ENCODE data around the gene CCNJL.
A peak's percentile ranks its signal among the peaks of the same experiment; 100 is the strongest.

CCNJL gene

DNA sequence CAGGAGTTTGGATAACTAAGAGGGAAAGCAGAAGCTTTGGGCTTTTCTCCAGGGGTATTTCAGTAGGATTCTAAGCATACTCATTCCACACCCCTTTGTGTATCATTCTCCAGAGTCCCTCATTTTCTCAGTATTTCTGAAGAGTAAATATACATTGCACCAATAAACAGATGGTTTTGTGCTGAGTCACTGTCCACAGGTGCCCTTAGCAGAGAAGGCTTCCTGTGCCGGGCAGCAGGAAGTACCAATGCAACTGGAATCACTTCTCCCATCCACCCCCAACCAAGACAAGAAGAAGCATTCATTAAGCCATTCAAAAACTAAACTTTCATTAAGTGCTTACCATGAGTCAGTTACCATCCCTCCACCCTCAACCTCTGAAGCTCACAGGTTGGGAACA, 3.6 kb upstream of the CCNJL start:
- peaks cover 1% of the 10 kb centered on the region for H3K36me3 Mint-ChIP-seq
- no peak for DNase-seq
- no peak overlapping the region for H3K4me3 Mint-ChIP-seq
- H3K27me3 Mint-ChIP-seq, result peaks cover 67% of the 10 kb centered on the region
- no peaks in the 10 kb centered on the region for H3K9me3 Mint-ChIP-seq
- H3K27ac Mint-ChIP-seq, result no peak overlapping the region
- H3K4me1 Mint-ChIP-seq, result peaks cover 7% of the 10 kb centered on the region
- CTCF ChIA-PET, result no interaction called here

DNA sequence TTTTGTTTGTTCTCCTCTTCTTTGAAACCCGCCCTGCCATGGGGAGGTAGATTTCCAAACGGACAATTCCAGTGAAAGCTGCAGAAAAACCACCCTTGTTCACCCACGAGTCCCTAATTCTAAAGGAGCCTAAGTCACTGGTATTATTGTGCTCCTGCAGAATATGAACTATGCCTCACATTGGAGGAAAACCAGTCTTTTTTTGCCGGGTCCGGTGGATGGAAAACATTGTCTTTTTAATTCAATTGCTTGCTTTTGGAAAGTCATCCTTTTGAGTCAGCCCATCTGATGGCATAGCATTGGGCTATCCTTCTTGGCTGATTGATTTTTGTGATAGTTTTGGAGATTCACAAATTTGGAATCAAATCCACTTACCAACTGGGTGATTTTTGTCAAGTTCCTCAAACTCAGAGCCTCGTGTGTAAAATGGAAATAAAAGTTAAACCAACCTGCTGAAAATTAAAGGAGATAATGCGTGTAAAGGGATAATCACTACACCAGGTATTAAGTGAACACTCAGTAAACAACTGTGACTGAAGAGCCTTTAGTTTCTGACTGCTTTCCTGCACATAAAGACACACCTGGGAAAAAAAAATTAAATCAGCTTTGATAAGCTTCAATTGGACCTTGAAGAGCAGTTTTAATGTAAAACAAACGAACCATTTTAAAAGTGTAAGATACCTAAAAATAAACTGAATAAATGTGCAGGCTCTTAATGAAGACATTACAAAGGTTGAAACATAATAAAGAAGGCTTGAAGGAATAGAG, 780 bp upstream of the CCNJL start:
- H3K27ac Mint-ChIP-seq, result no peak overlapping the region
- no peaks in the 10 kb centered on the region for H3K9me3 Mint-ChIP-seq
- peaks cover 77% of the 10 kb centered on the region for H3K27me3 Mint-ChIP-seq
- H3K4me3 Mint-ChIP-seq, result peak overlapping the region; percentile 61
- DNase-seq, result no peak
- CTCF ChIA-PET, result no interaction called here
- peaks cover 1% of the 10 kb centered on the region for H3K36me3 Mint-ChIP-seq
- peaks cover 7% of the 10 kb centered on the region for H3K4me1 Mint-ChIP-seq

- Mint-ChIP-seq H3K9me3 (no peaks in the 10 kb centered on the region), H3K4me3 (peak overlapping the region; percentile 39), H3K36me3 (peaks cover 1% of the 10 kb centered on the region), H3K4me1 (peaks cover 7% of the 10 kb centered on the region), H3K27ac (no peak overlapping the region), H3K27me3 (peaks cover 84% of the 10 kb centered on the region)
- CTCF ChIA-PET, result no interaction called here
- DNase-seq, result no peak
Observed at GRCh38 chr5:160311491-160312133, 752 bp downstream of the CCNJL start.

- CTCF ChIA-PET, result no interaction called here
- peaks cover 1% of the 10 kb centered on the region for H3K36me3 Mint-ChIP-seq
- H3K4me3 Mint-ChIP-seq, result no peak overlapping the region
- DNase-seq, result no peak
- no peaks in the 10 kb centered on the region for H3K9me3 Mint-ChIP-seq
- peaks cover 7% of the 10 kb centered on the region for H3K4me1 Mint-ChIP-seq
- no peak overlapping the region for H3K27ac Mint-ChIP-seq
- peaks cover 79% of the 10 kb centered on the region for H3K27me3 Mint-ChIP-seq
Observed at GRCh38 chr5:160310552-160311295, 1.6 kb downstream of the CCNJL start.

GRCh38 chr5:160310140-160310539, 2.2 kb downstream of the CCNJL start:
- Mint-ChIP-seq H3K4me1 (peaks cover 7% of the 10 kb centered on the region), H3K4me3 (no peak overlapping the region), H3K9me3 (no peaks in the 10 kb centered on the region), H3K27me3 (peaks cover 80% of the 10 kb centered on the region), H3K36me3 (peaks cover 1% of the 10 kb centered on the region), H3K27ac (no peak overlapping the region)
- DNase-seq, result no peak
- CTCF ChIA-PET, result no interaction called here

DNA sequence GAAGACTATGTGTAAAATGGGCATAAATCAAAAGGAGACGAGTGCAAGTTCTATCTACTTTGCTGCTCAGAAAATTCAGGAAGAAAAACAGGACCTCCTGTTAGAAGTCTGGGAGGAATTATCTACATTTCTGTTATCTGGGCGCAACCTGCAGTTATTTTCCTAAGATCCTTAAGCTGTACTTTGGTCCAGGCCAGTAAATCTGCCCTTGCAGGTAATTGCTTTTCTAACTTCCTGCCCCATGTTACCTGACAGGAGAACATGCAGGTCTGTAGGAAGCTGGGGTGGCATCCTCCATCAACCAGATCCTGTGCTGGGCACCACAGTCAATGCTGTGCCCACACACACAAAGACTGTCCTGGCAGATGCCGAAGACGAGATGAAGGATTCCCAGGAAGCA, 5.7 kb downstream of the CCNJL start:
- Mint-ChIP-seq H3K36me3 (peaks cover 1% of the 10 kb centered on the region), H3K27ac (no peak overlapping the region), H3K4me3 (no peak overlapping the region), H3K9me3 (no peaks in the 10 kb centered on the region), H3K4me1 (peaks cover 2% of the 10 kb centered on the region), H3K27me3 (peaks cover 64% of the 10 kb centered on the region)
- DNase-seq, result no peak
- CTCF ChIA-PET, result no interaction called here

GRCh38 chr5:160305319-160305718, 7.0 kb downstream of the CCNJL start:
- Mint-ChIP-seq H3K4me1 (no peaks in the 10 kb centered on the region), H3K27me3 (peaks cover 51% of the 10 kb centered on the region), H3K9me3 (no peaks in the 10 kb centered on the region), H3K4me3 (no peak overlapping the region), H3K36me3 (no peaks in the 10 kb centered on the region), H3K27ac (no peak overlapping the region)
- CTCF ChIA-PET, result no interaction called here
- no peak for DNase-seq

- peaks cover 41% of the 10 kb centered on the region for H3K27me3 Mint-ChIP-seq
- H3K4me3 Mint-ChIP-seq, result no peak overlapping the region
- H3K4me1 Mint-ChIP-seq, result no peaks in the 10 kb centered on the region
- no peaks in the 10 kb centered on the region for H3K36me3 Mint-ChIP-seq
- CTCF ChIA-PET, result no interaction called here
- no peak overlapping the region for H3K27ac Mint-ChIP-seq
- DNase-seq, result no peak
- no peaks in the 10 kb centered on the region for H3K9me3 Mint-ChIP-seq
Observed at GRCh38 chr5:160303690-160304089, 8.7 kb downstream of the CCNJL start.

DNA sequence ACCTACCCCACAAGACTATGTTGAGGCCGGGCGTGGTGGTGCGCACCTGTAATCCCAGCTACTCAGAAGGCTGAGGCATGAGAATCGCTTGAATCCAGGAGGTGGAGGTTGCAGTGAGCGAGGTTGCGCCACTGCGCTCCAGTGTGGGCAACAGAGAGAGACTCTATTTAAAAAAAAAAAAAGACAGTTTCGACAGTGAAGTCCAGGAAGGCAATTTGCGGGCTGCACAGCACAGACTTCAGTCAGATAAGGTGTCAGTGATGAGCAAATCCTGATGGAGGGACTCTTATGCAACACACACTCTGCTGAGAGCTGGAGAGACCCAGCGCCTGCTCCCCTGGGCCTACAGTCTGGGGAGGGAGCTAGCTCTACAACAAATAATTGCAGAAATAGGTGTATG, 14.2 kb downstream of the CCNJL start:
- Mint-ChIP-seq H3K27ac (no peak overlapping the region), H3K36me3 (no peaks in the 10 kb centered on the region), H3K27me3 (peaks cover 8% of the 10 kb centered on the region), H3K4me1 (no peaks in the 10 kb centered on the region), H3K9me3 (no peaks in the 10 kb centered on the region), H3K4me3 (no peak overlapping the region)
- DNase-seq, result no peak
- CTCF ChIA-PET, result interaction anchor here (0.6 kb wide), 1 partner anchor 217 kb away, joined by 3 read pairs; no protein-coding TSS in a partner anchor

DNA sequence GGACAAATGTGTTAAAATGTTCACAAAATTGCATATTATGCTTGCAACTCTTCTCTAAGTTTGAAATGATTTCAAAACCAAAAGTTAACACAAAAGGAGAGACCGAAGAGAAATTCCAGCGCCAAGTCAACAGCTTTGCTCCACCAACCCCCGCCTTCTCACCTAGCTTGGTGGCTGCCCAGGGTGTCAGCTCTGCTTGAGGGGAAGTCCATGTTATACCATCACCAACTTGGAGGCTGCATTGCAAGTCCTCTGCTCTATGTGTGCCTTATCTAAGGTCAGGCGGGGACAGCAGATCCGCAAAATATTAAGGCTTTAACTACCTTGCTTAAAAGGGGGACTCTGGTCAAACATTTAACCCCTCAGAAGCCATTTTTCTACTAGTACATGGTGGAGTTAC, 14.6 kb downstream of the CCNJL start:
- CTCF ChIA-PET, result no interaction called here
- H3K4me3 Mint-ChIP-seq, result no peak overlapping the region
- H3K27me3 Mint-ChIP-seq, result peaks cover 8% of the 10 kb centered on the region
- no peaks in the 10 kb centered on the region for H3K9me3 Mint-ChIP-seq
- H3K36me3 Mint-ChIP-seq, result no peaks in the 10 kb centered on the region
- no peaks in the 10 kb centered on the region for H3K4me1 Mint-ChIP-seq
- H3K27ac Mint-ChIP-seq, result no peak overlapping the region
- DNase-seq, result no peak

- peaks cover 8% of the 10 kb centered on the region for H3K27me3 Mint-ChIP-seq
- H3K4me3 Mint-ChIP-seq, result no peak overlapping the region
- CTCF ChIA-PET, result interaction anchor here (0.6 kb wide), 1 partner anchor 94 kb away, joined by 4 read pairs; no protein-coding TSS in a partner anchor
- no peaks in the 10 kb centered on the region for H3K4me1 Mint-ChIP-seq
- H3K9me3 Mint-ChIP-seq, result no peaks in the 10 kb centered on the region
- no peak for DNase-seq
- H3K27ac Mint-ChIP-seq, result no peak overlapping the region
- no peaks in the 10 kb centered on the region for H3K36me3 Mint-ChIP-seq
Observed at GRCh38 chr5:160297004-160297403, 15.4 kb downstream of the CCNJL start.

DNA sequence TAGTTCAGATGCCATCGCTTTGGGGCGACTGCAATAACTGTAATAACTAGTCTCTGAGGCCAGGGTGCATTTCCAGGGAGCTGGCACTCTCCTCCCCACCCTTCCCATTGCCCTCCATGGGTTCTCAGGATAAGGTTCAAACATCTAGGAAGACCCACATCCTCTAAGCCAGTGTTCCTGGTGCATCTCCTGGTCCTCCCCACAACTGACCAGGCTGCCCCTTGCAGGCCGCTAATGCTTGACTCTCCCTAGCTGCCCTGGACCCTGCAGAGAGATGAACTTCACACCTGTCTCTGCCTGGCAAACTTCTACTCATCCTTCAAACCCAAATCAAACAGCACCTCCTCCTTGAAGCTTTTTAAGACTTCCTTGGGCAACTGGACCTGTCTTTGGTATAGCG, 15.9 kb downstream of the CCNJL start:
- H3K27me3 Mint-ChIP-seq, result peaks cover 8% of the 10 kb centered on the region
- H3K4me1 Mint-ChIP-seq, result no peaks in the 10 kb centered on the region
- no peak for DNase-seq
- no peaks in the 10 kb centered on the region for H3K9me3 Mint-ChIP-seq
- no peaks in the 10 kb centered on the region for H3K36me3 Mint-ChIP-seq
- no peak overlapping the region for H3K4me3 Mint-ChIP-seq
- H3K27ac Mint-ChIP-seq, result no peak overlapping the region
- CTCF ChIA-PET, result no interaction called here

GRCh38 chr5:160293901-160294561, 18.3 kb downstream of the CCNJL start:
- Mint-ChIP-seq H3K36me3 (no peaks in the 10 kb centered on the region), H3K27ac (no peak overlapping the region), H3K4me3 (no peak overlapping the region), H3K9me3 (no peaks in the 10 kb centered on the region), H3K4me1 (no peaks in the 10 kb centered on the region), H3K27me3 (peaks cover 8% of the 10 kb centered on the region)
- CTCF ChIA-PET, result no interaction called here
- no peak for DNase-seq

GRCh38 chr5:160293386-160293785, 19.0 kb downstream of the CCNJL start:
- no peak overlapping the region for H3K27ac Mint-ChIP-seq
- peaks cover 8% of the 10 kb centered on the region for H3K27me3 Mint-ChIP-seq
- no peaks in the 10 kb centered on the region for H3K9me3 Mint-ChIP-seq
- H3K4me3 Mint-ChIP-seq, result no peak overlapping the region
- no peaks in the 10 kb centered on the region for H3K36me3 Mint-ChIP-seq
- H3K4me1 Mint-ChIP-seq, result no peaks in the 10 kb centered on the region
- no peak for DNase-seq
- CTCF ChIA-PET, result no interaction called here

Measured in activated naive CD4-positive, alpha-beta T cell treated with anti-CD3 and anti-CD28 coated beads, Interleukin-2, amount 10 ng/mL, durations not matched to agents 7 days and 5 days (primary cell).